Activated effector memory CD4-positive, alpha-beta T cell treated with Interleukin-2 at 50 U/mL for 16 hours (primary cell): ENCODE data around the gene PHRF1.
"Not testable (repeated sequence)": the region's sequence is repeated elsewhere in the genome, so short reads cannot be mapped to it uniquely, and the experiment has no call there.

Experiments
- DNase-seq: peaks from one replicate; pipeline ENCODE4 v3.0.0-alpha.2; 2020

Gene PHRF1

GRCh38 chr11:559020-559620 lies 17.1 kb upstream of the PHRF1 start:
- no peak for DNase-seq

DNA sequence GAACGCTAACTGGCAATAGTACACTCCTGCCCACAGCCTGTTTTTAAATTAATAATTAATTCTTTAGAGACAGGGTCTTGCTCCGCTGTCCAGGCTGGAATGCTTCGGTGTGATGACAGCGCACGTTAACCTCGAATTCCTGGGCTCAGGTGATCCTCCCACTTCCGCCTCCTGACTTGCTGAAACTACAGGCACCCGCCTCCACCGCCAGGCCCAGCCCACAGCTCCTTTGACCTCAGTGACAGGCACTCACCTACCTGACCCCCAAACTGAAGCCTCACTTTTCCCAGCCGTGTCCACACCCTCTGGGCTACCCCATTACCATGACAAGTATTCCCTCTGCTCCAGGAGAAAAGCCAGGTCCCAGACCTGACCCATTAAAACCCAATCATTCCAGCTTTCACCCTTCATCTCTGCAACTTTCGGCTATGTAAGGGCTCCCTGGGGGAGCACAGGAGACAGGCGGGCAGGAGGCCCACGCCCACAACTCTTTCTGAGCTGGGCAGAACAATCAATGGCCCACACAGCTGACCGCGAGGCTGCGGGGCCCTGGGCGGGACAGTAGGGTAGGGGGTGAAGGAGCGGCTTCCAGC lies 16.5 kb upstream of the PHRF1 start:
- no peak for DNase-seq

DNA sequence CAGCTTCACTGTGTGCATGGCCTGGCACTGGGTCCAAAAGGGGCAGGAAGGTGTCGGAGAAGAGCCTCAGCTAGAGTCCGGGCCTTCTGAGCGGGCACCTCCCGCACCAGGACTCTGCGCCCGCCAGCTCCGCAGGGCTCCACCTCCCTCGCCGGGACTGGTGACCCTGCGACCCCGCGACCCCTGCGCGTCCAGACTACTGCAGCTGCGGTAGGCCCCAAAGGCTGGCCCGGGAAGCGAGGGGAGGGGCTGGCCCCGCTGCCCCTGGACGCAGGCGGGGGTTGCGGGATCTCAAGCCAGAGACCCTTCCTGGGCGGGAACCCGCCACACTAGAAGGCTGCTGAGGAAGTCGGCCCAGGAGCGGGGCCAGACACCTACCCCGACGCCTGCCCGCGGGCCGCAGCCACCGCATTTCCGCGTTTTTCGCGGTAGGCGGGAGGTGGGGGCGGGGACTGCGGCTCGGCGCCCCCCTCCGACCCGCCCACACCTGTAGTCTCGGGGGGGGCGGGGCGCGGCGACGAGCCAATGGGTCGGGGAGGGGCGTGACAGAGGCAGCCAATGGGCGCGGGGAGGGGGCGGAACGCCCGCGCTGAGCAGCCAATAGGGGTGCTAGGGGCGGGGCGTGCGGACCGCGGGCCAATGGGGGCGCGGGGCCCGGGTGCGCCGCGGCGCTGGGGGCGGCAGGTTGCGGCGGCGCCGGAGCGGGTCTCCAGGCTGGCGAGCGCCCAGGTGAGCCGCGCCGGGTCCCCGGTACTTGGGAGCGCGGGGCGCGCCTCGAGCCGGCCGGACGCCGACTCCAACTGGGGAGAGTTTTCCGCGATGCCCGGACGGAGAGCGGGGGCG lies 15.7 kb upstream of the PHRF1 start, which contains the start of the genes LMNTD2 and RASSF7:
TSS of gene LMNTD2 (minus strand) at position 434 of the 843 bp plus-strand sequence. CDS start at position 412, 22 bp downstream.
TSS of gene RASSF7 (plus strand) at position 666 of the 843 bp plus-strand sequence. CDS start 799 bp downstream, outside the sequence.
- DNase-seq = peak; percentile 95

DNA sequence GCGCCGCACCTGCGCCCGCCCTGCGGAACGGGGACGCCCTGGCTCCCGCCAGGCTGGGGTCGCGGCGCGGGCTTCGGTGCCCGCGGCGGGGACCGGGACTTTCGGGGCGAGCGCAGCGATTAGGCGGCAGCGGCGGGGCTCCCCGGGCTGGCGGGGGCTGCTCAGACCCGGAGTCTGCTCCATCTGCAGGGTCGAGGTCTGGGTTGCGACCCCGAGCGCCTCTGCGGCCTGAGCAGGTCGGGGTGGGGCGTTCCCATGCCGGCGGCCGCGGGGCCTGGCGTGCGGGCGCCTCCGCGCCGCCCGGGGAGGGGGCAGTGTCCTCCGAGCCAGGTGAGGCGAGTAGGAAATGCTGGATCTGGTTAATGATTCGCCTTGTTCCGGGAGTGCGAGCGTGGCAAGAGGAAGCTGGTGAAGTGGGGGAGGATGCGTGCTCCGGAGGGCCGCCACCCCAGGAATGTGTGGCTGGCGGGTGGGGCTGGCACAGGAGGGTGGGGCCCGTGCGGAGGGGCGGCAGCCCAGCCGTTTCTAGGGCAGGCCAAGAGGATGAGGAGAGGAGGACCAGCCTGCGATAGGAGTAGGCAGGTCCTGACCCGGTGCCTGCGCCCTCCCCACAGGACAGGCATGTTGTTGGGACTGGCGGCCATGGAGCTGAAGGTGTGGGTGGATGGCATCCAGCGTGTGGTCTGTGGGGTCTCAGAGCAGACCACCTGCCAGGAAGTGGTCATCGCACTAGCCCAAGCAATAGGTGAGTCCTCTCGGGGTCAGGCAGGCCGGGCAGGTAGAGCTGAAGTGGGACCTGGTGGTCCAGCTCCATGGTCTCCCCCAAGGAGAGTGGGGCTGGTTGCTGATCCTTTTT lies 14.9 kb upstream of the PHRF1 start:
- DNase-seq = no peak

- no peak for DNase-seq
These were observed 14.1 kb upstream of the PHRF1 start for GRCh38 chr11:562046-562645.

DNA sequence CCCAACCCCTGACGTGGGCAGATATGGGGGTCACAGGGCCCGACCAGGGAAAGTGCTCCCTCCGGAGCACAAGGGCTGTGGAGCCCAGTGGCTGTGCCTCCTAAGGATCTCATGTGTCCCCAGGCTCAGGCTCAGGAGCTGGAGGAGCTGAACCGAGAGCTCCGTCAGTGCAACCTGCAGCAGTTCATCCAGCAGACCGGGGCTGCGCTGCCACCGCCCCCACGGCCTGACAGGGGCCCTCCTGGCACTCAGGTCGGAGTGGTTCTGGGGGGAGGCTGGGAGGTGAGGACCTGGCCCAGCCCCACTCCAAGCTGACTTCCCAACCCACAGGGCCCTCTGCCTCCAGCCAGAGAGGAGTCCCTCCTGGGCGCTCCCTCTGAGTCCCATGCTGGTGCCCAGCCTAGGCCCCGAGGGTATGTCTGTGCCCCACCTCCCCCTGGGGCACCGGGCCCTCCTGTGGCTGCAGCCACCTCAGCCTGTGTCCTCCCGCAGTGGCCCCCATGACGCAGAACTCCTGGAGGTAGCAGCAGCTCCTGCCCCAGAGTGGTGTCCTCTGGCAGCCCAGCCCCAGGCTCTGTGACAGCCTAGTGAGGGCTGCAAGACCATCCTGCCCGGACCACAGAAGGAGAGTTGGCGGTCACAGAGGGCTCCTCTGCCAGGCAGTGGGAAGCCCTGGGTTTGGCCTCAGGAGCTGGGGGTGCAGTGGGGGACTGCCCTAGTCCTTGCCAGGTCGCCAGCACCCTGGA lies 13.0 kb upstream of the PHRF1 start:
- DNase-seq = no peak

- no peak for DNase-seq
These were observed 12.3 kb upstream of the PHRF1 start for GRCh38 chr11:563812-564578.

- no peak for DNase-seq
These were observed 10.3 kb upstream of the PHRF1 start for GRCh38 chr11:565921-566509.

- no peak for DNase-seq
These were observed 9.2 kb upstream of the PHRF1 start for GRCh38 chr11:567011-567628.

DNA sequence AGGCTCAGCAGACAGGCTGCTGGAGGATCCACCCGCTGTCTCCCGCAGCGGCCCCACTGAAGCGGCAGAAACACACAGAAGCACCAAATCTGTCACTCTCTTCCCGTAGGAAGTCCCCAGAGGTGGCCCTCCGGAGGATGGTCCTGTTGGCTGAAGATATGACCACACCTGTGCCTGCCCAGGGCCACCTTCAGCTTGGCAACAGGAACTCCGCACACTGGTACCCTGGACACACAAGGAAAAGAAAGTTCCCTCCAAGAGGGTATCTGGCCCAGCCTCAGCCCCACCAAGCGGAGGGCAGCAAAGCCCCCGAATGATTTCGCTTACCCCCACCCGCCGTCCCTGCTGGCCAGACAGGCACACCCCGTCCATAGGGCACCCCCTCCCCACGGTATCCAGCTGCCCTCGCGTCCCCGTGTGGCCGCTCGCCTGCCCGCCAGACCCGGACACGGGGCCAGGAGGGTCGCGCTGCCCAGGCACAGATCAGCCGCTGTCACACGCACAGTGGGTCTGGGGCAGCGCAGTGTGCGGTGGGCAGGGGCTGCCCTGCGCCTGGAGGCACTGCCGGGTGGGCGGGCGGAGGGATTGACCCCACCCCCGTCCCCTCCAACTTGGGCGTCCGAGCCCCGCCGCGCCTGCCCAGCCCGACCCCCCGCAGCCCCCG lies 8.5 kb upstream of the PHRF1 start:
- DNase-seq = no peak

DNA sequence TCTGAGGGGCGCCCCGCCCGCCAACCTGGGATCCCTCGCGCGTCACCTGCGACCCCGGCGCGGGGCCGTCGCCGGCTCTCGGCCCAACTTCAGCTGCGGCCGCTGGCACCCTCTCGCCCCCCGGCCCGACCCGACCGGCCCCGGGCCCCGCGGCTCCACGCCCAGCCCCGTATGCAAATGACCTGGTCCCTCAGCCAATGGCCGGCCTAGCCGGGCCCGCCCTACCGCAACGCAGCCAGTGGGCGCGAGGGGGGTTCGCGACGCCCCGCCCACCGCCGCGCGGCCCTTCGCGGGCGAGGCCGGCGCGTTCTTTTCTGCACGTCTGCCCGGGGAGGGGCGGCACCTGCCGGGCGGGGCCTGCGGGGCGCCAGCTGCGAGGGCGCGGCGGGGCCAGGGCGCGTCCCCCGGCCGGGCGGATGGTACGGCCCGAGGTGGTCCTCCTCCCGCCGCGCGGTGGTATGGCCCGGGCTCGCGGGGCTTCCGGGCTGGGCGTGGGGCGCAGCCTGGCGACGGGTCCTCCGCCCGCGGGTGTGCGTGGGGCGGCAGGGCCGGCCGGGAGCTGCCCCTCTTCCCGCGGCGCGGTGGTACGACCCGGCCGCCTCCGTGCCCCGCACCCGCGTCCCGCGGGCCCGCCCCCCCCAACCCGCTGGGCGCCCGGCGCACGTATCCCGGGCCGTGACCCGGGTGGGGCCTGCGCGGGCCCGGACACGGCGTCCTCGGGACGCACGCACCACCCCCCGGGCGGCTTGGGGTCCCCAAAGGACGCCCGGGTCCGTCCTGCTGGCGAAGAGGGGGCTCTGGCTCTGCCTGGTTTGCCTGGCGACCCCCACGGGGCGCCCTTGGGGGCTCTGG lies 7.7 kb upstream of the PHRF1 start:
- DNase-seq = peak; percentile 91

- no peak for DNase-seq
These were observed 6.9 kb upstream of the PHRF1 start for GRCh38 chr11:569158-569885.

- DNase-seq = no peak
These were observed 4.5 kb upstream of the PHRF1 start for GRCh38 chr11:571802-572185.

GRCh38 chr11:573146-573759 lies 3.0 kb upstream of the PHRF1 start:
- DNase-seq = no peak

- DNase-seq = not testable (repeated sequence)
These were observed 2.2 kb upstream of the PHRF1 start for GRCh38 chr11:574031-574570.

DNA sequence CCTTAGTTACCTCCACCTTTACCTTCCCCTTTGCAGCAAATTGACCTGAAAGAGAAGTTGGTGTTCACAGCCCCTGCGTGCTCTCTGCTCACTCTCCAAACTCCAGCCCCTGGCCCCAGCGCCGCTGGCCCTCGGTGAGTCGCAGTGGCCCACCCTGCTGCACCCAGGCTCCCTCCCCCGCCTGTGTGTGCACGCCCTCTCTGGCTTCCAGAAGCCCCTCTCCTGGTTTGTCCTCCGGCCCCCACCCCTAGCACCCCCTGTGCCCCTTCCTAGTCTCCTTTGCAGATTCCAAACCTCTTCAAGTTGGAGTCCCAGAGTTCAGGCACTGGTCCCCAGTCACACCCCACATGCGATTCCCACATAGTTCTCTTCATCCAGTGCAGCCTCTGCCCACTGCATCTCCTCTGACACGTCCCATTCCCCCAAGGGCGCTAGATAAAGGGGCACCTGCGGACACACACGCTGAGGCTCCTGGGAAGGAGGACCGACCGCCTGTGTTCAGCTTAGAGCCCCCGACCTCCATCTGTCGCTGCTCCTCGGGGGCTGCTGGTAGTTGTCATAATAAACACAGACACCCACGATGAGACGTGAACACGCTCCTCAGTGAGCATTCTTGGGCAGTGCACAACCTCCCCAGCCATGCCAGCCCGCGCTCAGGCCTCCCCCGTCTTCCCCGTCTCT lies 1.5 kb upstream of the PHRF1 start:
- DNase-seq = no peak
